A204.1 (cell line): ENCODE data around the gene DUOXA1.
"Not testable (repeated sequence)": the region's sequence is repeated elsewhere in the genome, so short reads cannot be mapped to it uniquely, and the experiment has no call there.

Experiments
- FAIRE-seq: peaks from 2 replicates; lab custom pipeline; 2012; peaks lifted over from hg19 to GRCh38; lab: Jason Lieb, UNC

DUOXA1 gene

DNA sequence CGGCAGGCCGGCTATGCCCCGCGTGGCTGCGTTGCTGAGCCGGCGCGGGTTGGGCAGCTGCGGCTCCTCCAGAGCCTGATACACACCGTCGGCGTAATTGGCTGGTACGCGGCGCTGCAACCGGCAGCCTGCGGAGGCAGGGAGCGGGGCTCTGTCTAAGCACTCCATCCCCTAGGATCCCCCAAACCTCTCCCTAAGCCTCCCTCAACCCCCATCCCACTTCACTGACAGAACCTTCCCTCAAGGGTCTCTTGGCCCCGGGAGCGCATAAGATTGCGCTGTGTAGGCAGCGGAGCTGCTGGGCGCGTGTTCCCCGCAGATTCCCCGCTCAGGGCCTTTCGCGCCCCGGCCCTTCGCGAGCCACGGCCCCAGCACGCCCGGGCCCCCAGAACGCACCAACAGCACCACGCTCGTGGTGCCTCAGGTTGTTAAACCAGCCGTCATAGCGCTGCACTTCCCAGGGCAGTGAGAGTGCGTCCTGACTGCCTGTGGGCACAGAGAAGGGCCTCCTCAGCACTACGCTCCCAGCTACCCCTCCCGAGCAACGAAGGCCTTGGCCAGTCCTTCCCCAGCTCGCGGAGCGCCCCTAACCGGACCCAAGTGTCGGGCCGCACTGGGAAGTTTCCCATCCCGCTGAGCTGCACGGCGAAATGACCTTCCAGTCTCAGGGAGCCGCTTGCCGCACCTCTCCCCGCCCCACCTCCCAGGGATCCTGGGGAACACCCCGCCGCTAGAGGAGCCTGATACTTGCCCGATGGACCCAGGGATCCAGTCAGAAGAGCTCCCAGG is 16.9 kb downstream of the DUOXA1 start:
- no peak for FAIRE-seq

DNA sequence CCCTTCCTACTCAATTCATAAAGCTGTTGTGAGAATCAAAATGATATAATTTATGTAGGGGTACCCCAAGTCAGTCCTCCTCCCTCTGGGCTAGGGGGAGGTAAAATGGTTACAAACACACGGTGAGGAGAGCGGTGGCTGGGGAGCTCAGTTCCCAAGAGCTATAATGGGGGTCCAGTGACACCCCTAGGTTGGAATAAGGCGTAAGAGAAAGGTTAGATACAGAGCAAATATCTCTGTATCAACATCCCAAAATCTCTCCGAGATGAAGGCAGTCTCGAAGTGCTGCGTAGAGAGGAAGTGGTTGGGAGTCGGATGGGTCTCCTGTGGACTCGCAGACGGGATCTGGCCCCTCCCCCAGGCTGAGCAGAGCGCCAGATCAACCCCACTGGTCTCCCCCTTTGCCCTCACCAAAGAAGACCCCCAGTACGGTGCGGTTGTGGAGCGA is 17.5 kb downstream of the DUOXA1 start:
- no peak for FAIRE-seq

DNA sequence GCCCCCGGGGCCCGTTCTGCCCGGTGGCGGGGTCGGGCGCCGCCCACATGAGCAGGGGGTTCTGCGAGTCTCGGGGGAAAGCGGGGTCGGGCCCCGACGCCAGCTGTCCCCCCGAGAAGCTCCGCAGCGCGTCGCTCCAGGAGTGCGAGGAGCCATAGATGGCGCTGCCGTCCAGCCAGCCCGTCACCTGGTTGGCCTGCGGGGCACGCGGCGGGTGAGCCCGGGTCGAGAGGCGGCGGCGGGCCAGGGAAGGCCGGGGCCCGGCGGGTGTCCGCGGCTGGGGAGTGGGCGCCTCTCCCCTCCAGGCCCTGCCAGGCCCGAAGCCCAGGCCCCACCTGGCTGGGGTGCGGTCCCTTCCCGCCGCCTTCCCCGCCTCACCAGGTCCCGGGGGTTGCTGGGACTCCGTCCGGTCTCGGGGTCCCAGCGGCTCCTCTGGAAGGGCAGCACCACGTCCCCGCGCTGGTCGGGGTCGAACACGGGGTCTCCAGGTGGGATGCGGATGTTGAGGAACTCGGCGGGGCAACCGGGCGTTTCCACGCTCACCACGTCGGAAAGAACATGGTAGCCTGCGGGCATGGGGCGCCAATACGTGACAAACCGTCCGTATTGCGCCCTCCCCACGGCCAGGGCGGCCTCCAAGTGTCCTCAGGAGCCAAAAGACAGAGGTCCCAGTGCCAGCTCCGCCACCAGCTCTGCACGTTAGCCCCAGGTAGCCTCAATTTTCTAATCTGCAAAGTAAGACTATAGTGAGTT is 18.1 kb downstream of the DUOXA1 start:
- no peak for FAIRE-seq

DNA sequence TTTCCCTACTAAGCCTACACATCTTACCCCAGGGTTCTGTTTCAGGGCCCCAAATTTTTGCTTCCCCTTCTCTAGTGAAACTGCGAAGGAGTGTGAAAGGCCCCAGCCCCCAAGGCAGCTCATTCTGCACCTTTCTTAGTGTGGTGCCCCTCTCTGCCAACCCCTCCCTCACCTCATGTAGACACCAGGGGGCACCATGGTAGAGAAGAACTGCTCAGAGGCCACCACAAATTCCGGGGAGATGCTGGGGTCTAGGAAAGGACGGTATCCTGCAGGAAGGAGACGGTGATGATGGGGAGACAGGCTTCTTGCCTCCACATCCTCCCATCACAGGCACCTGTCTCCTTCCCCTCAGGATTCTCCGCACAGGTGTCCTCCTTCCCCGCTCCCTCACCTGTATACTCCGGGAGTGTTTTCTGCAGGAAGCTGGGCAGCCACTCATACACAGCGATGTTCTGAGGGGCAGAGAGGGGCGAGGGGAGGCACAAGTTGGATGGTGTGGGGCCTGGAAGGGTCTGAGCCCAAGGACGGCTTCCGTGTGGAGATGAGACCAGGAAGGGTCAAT is 19.3 kb downstream of the DUOXA1 start:
- no peak for FAIRE-seq

DNA sequence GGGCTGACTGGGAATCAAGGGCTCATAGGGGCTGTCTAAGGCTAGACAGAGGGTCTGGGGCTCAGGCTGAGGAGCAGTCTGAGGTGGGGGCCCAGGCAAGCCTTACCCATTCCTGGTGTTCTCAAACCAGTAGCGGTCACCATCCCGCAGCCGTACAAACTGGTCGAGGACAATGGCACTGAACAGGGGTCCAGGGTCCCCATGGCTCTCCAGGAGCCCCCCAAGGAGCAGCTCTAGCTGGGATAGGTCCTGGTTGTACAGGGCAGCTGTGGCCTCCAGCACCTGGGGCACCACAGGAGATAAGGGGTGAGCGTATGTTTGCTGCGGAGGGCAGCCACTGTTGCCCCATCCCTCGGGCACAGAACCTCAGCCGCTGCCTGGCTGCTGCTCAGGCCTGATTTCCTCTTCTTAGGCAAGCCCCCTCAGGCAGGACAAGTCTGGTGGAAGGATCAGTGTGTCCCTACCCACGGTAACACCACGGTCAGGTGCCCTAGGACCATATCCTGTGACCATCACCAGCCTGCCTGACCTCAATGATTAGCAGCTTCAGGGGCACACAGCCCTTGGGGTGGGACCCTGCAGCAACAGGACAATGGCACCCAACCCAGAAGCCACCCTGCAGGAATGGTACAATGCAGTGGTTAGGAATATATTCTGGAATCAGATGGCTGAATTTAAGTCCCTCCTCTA is 21.6 kb downstream of the DUOXA1 start:
- no peak for FAIRE-seq

DNA sequence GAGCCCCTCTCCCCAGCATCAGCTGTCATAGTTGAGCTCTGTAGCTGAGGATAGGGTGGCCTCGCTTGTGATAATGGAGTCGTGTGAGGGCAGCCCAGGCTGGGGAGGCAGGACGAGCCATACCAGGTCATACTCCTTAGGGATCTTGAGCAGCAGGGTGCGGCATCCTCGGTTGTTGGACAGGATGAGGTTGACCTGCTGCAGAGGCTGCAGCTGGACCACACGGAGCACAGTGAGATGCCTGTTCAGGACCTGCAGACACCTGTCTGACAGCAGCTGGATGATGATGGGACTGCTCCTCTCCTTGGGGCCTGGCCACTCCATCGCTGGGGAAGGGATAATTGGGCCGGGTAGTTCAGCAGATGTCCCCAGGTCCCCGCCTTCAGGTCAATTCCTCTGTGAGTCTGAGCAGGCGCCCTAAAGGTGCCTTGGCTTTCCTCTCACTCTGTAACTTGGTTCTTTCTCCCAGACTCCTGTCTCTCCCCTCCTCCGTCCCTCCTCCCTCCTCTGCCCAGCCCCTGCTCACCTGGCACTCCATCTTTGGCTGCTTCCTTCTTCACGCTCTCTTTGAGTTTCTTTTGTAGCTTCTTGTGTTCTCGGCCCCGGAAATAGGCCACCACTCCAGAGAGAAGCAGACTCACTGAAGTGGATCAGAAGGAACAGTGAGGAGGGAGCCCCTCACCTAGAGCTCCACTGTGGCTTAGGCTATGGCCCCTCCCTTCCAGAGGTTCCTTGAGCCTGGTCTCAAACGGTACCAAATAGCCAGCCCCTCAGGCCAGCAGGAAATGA is 23.5 kb downstream of the DUOXA1 start:
- no peak for FAIRE-seq

DNA sequence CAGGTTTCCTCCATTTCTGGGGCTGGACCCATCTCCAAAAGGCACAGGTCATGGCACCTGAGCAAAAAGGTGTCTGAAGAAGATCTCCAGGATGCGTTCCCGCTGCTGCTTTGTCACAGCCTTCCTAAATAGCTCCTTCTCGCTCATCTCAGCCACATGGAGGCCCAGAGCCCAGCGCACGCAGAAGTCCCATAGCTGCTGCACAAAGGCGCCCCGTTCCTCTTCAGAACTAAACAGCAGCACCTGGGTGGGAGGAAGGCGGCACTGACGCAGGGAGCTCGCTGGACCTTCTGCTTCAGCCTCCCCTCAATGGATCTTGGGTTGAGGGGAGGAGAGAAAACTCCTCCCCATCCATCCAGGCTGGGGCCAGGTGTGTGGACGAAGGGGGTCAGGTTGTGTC is 24.1 kb downstream of the DUOXA1 start:
- no peak for FAIRE-seq

DNA sequence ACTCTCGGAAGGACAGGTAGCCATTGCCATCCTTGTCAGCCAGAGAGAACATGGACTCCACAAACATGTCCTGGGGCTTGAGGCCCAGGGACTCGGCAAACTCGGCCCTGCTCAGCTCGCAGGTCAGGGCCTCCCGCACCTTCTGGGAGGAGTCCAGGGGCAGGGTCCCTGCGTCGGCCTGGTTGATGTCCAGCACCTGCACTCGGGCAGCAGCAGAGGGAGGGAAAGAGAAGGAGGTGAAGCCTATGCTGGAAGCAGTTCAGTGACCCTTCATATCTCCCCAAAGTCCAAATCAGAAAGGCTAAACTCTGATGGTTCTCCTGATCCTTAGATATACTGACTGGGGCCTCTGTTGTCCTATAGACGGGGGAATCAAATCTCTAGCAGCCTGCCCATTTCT is 25.5 kb downstream of the DUOXA1 start:
- FAIRE-seq, result not testable (repeated sequence)

DNA sequence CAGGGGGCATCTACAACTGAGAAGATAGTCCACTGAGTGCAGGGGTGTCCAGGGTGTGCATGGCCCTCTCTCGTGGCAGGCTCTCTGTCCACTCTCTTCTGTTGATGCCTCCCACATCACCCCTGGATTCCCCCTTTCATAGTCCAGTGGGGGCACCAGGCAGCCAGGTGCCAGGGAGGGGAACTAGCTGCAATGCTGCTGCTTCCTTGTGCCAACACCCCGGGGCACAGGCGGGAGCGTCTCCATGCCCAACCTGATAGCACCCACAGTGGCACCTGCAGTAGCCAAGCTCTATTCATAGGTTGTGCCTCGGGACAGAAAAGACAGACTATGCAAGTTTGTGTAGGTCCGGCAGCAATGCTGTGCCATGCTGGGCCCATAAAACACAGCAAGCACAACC is 27.5 kb downstream of the DUOXA1 start:
- no peak for FAIRE-seq

DNA sequence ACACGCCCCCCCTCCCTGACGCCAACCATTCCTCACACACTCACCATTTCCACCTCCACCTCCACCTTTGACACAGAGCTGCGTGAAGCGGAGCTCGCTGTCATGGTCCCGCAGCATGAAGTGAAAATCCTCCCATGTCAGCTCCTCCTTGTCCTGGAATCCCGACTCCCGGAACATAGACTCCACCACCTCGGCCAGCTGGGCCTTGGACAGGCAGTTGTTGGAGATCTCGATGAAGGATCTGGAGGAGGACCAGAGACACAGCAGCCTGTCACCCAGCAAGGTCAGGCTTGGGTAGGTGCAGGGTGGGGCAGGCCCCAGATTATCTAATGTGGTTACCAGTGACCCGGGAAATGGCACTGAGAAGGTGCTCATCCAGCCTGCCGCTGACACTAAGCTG is 27.9 kb downstream of the DUOXA1 start:
- no peak for FAIRE-seq

DNA sequence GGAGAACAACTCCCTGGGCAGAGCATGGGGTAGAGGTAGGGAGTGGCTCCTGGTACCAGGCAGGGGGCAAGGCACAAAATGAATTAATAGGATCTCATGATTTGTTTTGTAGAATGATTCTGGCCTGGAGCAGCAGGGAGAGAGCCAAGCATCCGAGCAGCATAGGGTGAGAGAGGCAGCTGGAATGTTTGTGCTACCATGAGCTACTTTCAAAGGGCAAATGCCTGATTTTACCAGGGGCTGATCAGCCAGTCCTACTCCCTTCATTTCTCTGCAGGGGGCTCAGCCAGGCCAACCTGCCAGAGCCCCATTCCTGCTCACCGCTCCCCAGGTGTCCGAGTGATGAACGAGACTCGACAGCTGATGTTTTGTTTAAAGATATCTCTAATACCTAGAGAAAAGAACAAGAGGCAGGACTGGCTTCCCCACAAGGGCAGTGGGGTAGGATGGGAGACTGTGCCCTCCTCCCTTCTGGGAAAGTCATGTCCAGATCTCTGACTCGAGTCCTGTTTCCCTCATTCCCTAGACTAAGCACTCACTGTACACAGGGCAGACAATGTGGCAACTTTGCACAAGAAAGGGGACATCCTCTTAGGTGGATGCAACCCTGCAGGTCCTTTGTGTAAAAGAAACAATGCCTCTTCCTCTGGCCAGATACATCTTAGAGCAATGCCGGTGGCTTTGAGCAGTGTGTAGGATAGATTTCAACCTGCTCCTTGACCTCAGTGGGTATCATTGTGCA is 28.6 kb downstream of the DUOXA1 start:
- no peak for FAIRE-seq

DNA sequence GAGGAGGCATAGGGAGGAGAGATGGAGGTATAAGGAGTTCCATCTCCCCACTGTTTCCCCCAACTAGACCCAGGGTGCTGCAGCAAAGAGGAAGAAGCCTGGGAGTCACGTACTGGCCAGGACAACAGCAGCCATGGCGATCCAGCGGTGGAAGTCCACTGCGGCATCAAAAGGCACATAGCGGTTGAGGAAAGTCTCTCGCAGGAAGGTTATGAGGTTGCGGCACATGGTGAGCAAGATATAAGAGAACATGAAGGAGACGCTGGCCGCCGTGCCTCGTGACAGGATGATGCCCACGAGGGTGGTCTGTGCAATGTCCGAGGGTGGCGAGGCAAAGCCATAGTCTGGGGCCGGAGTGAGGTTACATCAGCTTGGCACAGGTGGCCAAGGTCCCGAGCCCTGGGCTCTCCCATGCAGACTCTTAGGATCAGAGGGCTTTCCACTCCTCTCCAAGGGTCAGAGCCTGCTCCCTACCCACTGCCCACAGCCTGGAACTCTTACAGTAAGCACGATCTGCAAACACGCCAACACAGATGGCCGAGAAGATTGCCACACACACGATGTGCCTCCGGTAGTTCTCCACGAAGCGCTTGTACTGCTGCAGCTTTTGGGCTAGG is 30.0 kb downstream of the DUOXA1 start:
- no peak for FAIRE-seq

DNA sequence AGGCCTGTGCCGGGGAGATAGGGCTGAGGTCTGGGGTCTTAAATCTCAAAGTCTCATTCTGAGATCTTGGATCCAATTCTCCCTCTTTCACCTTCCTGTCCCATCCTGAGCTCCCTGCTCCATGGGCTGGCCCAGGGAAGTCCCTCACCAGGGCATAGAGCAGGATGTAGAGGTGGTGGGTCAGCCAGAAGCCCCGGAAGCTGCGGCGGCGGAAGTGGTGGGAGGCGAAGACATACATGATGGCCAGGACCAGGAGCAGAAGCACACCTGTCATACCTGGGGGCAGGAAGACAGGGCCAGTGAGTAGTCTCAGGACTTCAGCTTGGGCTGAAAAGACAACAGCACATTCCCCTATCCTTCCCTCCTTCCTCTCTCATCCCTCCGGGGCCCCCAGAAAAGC is 32.2 kb downstream of the DUOXA1 start:
- FAIRE-seq, result no peak

DNA sequence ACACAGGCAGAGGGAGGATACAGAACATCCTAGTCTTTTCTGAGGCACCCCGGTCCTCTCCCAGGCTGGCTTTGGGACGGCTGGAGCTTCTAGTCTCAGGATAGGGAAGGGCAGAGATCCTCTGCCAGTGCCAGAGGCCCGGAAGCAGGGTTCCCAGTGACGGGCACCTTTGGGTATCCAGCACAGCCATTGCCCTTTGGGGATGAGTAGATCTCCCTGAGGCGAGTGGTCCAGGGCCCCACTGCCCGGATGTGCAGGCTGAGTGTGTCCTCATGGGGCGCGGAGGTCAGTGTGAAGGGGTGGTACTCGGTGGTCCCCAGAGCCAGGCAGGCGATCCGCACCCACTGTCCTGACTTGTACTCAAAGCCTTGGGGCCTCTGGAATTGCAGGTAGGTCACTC is 34.0 kb downstream of the DUOXA1 start:
- FAIRE-seq, result no peak

DNA sequence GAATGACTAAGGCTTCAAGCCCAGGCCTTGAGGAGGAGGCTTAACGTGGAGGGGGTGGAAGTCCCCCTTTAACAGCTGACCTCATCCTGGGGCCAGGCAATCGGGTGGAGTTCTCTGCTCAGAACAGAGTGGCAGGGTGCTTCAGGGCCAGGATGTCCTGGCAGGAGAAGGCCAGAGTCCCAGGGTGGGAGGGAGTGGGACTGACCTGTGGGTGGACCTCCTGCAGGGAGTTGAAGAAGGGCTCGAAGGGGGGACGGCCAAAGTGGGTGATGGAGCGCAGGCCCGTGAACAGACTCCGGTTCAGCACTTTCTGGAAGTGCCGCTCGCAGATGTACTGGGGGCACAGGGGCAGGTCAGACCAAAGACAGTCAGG is 35.3 kb downstream of the DUOXA1 start:
- no peak for FAIRE-seq

DNA sequence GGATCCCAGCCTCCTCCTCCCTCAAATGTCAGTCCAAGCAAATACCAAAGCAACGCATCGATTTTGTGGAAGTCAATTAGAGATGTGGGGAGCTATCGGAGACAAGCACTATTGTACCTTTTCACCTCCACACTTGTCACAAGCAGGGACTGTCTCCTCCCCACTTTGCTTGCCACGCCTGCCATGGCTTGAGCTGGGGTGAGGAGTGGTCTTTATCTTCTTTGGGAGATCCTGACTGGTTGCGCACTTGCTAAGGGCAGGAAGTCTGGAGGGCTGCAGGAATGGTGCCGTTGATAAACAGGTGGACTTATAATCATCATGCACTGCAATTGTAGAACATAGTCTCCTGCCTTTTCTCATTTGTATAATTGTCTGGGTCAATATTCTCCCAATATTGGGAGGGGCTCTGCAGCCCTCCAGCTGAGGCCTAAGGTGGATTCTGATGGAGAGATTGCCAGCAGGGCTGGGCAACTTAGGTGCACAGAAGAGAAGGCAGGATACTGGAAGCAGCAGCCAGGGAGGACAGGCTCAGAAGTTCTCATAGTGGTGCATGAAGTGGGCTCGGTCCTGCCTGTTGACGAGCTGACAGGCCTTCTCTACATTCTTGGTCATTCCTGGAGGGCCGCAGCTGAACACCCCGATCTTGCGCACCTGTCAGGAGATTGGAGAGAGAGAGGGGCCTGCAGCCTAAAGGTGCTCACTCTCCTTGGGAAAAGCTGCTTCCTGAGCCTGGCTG is 35.9 kb downstream of the DUOXA1 start:
- no peak for FAIRE-seq

DNA sequence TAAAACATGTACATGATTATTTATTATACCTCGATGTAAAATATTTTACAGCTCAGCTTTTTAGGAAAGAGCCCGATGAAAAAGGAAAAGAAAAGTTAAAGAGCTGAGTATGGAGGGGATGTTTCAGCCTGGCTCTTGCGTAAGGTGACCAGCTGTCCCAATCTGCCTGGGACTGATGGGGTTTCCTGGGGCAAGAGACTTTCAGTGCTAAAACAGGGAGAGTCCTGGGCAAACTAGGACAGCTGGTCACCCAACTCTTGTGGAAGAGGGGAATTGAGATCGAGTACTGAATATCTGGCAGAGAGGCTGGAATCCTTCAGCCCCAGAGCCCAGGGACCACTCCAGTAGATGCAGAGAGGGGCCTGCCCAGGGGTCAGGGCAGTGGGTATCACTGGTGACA is 36.7 kb downstream of the DUOXA1 start:
- FAIRE-seq, result no peak

DNA sequence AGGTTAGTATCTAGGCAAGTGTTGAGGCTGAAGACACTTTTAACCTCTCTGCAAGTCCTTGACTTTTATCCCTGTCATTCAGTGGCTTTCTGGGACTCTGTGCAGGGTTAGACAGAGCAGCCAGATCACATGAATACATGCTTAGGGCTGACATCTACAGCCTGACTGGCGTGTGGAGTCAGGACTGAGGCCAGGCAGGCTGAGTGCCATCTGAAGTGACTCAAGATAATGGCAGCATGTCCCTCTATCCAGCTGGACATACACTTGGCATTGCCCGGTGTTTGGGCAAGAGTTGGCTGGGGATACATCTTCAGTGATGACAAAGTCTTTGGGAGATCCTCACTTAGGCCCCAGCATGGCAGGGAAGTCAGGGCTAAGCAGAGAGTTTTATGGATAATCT is 38.1 kb downstream of the DUOXA1 start:
- no peak for FAIRE-seq

DNA sequence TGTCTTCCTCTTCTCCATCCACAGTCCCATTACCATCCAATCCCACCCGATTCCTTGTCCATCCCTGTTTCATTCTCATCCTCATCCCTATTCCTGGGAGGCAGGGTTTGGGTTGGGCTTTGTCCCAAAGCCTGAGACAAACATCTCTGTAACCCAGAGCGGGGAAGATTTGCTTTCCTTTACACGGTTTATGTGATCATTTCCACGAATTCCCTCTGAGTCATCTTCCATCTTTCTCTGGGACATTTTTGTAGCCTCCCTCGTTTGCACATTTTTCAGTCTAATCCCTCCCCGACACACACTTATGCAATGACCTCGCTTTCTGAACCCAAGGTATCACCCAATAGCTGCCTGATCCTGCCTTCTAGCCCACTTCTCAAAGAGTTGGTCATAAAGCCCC is 38.5 kb downstream of the DUOXA1 start:
- FAIRE-seq, result no peak

DNA sequence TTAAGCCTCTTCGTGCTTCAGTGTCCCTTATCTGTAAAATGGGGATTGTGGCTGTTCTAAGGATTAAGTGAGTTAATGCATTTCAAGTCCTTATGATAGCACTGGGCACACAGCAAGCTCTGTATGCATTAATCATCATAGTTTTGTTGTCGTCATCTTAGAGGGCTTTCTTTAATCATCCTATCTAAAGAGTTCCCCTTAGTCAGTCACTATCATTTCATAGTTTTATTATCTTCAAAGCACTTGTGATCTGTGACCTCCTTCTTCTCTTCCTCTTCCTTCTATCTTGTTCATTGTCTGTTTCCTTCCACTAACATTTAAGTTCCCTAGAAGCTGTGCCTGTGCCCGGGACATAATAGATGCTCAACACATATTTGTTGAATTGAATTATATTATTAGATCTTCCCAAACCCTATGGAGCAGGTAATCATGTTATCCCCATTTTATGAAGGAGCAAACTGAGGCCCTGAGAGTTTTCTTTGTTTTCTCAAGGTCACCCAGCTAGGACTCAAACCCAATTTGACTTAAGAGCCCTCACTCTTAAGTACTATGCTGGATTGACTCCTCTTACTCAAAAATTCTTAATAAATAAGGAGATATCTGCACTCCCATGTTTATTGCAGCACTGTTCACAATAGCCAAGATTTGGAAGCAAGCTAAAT is 39.8 kb downstream of the DUOXA1 start:
- no peak for FAIRE-seq
